Skeletal muscle cell (primary cell): ENCODE data around the gene CRBN.

Experiments
- DNase-seq: peaks from one replicate; pipeline ENCODE4 v3.0.0-alpha.2; 2010; ENCODE audit warnings: low read depth
- H3K4me3 ChIP-seq: 2 replicates; pipeline ENCODE4 v1.5.1; 2011; ENCODE audit warnings: low read depth, mild to moderate bottlenecking, control low read depth, low read length, moderate library complexity

CRBN gene

DNA sequence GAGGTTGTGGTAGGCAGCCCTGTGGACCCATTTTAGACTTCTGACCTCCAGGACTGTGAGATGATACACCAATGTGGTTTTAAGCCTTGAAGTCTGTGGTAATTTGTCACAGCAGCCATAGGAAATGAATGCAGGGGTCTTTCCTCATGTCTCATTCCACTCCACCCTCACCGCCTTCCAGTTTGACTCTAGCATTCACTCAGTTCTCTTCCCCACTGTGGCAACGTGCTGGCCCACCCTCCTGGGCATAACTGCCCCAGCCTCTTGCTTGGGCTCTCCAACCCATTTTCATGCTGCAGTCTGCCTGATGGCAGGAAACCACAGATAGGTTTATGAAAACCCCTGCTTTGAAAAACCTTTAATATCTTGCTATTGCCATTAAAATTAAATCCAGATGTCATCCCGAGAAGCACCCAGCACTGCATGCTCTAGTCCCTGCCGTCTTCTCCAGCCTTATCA lies 60.1 kb downstream of the CRBN start:
- no peak overlapping the region for H3K4me3 ChIP-seq
- no peak for DNase-seq

DNA sequence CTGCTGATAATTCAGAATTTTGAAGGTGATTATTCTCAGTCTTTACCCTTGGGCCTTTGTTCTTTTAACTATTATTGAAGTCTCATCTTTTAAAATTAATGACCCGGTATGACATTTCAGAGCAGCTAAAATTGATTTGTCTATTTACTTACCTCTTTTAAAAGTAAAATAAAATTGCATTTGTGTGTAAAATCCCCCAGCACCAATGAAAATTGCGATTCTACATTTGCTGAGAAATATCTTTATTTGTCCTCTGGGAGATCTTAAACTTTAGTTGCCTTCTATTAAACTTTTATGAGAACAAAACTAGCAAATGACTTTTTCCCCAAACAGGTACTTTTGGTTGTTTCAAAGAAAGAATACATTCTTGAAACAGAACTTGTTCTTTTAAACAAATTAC lies 61.8 kb downstream of the CRBN start:
- no peak for DNase-seq
- no peak overlapping the region for H3K4me3 ChIP-seq

GRCh38 chr3:3113042-3113709 lies 66.3 kb downstream of the CRBN start:
- H3K4me3 ChIP-seq: no peak overlapping the region
- DNase-seq: no peak

- H3K4me3 ChIP-seq: no peak overlapping the region
- no peak for DNase-seq
These were observed 68.6 kb downstream of the CRBN start for GRCh38 chr3:3110749-3111361.

- no peak for DNase-seq
- no peak within 1 kb of the TSS for H3K4me3 ChIP-seq
These were observed 69.2 kb downstream of the CRBN start, which contains the start of gene IL5RA for GRCh38 chr3:3110299-3110630. IL5RA (minus strand) TSS chr3:3110374; CDS start chr3:3104984, 5,390 bp downstream.

DNA sequence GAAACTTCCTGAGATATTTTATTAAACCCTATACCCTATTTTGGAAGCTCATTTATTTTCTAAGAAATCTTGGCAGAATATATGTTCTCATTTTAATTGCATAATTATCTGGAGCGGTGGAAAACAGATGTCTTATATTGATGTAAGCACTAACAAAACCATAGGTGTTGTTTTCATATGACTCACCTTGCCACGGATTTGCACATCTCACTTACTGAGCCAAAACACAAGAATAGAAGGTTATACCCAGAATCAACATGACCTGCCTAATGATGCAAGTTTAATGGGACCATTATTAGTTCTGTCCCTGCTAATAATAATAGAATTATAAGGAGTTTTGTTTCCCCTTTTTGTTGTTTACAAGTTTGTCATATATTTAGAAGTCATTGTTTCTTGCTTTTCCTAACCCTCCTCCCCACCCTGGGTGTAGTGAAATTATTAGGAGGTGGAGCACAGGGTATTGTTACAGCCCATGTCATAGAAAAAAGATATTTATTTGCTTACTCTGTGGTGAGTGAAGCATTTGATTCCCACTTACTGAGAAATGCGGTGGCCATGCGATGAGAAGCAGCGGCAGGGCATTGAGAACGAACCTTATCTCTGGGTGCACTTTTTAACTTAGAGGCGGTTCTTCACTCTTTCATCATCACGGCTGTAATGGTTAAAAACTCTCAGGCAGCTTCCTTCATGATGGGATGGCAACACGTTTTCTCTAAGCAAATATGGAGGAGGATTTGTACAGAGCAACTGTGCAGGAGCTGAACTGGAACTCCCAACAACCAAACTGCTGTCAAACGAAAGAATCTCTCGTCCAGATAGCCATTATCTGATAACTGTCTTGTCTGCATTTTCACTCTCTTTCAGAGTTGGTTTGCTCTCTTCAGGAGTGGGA lies 69.8 kb downstream of the CRBN start:
- no peak for DNase-seq
- H3K4me3 ChIP-seq: no peak overlapping the region

GRCh38 chr3:3107858-3108257 lies 71.6 kb downstream of the CRBN start:
- no peak overlapping the region for H3K4me3 ChIP-seq
- no peak for DNase-seq

- no peak overlapping the region for H3K4me3 ChIP-seq
- DNase-seq: no peak
These were observed 72.3 kb downstream of the CRBN start for GRCh38 chr3:3107181-3107580.

GRCh38 chr3:3105815-3106214 lies 73.7 kb downstream of the CRBN start:
- no peak overlapping the region for H3K4me3 ChIP-seq

DNA sequence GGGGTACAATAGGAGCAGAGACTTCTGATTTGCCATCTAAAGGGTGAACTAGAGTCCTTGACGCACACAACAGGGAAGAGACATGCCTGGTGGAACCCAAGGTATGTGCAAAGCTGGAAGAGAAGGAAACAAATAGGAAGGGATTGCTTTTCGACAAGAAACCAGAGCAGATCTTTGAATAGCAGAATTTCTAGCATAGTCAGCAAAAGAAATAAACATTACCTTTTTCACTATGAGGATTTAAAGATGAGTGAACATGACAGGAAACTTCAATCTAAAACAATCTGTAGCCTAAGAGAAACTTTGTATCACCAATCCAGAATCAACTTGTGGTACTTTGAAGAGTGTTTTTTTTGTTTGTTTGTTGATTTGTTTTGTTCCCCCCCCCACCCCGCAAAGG lies 74.2 kb downstream of the CRBN start:
- H3K4me3 ChIP-seq: no peak overlapping the region
- no peak for DNase-seq

More at GRCh38 chr3:3105815-3106214, 73.7 kb downstream of the CRBN start:
- no peak for DNase-seq

DNA sequence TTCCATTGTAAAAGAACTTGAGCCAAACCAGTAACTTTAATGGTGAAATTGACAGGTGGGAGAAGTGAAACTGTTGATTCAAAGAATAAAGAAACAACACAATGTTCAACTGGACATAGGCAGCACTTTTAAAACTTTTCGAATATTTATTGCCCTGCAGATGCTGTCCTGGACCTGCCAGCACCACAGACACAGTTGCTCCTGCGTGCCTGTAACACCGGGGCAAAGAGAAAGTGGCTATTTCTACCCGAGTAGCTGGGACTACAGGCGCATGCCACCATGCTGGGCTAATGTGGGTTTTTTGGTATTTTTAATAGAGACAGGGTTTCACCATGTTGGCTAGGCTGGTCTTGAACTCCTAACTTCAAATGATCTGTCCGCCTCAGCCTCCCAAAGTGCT lies 76.7 kb downstream of the CRBN start:
- no peak overlapping the region for H3K4me3 ChIP-seq
- DNase-seq: no peak

- no peak overlapping the region for H3K4me3 ChIP-seq
- DNase-seq: no peak
These were observed 77.6 kb downstream of the CRBN start for GRCh38 chr3:3101660-3102458.
